Femur (tissue), 1 donor: ENCODE results near the gene ACIN1.
A peak's percentile ranks its signal among the peaks of the same experiment; 100 is the strongest.
"Not testable (repeated sequence)": the region's sequence is repeated elsewhere in the genome, so short reads cannot be mapped to it uniquely, and the experiment has no call there.

Experiments
- DNase-seq: peaks from one replicate; pipeline ENCODE4 v3.0.0-alpha.2; 2017

Gene ACIN1

GRCh38 chr14:23124337-23124954 lies 29.5 kb upstream of the ACIN1 start:
- no peak for DNase-seq

GRCh38 chr14:23123419-23123818 lies 28.5 kb upstream of the ACIN1 start:
- no peak for DNase-seq

DNA sequence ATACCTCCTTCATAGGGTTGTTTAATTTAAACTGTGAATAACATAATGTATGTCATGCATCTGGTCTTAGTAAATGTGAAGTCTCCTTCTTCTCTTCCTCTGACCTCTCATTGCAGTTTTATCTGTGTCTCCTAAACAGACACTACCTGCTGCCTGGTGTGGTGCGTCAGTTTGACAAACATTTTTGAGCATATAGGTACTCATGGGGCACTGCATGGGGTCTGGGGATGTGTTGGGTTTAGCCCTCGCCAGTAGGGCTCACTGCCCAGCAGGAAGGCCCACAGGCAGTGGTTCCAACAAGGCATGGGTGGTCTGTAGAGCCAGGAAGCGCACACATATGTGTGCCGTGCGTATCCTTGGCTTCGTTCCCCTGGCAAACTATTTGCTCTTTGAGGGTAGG lies 27.1 kb upstream of the ACIN1 start:
- DNase-seq = no peak

- peak; percentile 56 for DNase-seq
Measured at GRCh38 chr14:23121361-23121771, 26.4 kb upstream of the ACIN1 start.

DNA sequence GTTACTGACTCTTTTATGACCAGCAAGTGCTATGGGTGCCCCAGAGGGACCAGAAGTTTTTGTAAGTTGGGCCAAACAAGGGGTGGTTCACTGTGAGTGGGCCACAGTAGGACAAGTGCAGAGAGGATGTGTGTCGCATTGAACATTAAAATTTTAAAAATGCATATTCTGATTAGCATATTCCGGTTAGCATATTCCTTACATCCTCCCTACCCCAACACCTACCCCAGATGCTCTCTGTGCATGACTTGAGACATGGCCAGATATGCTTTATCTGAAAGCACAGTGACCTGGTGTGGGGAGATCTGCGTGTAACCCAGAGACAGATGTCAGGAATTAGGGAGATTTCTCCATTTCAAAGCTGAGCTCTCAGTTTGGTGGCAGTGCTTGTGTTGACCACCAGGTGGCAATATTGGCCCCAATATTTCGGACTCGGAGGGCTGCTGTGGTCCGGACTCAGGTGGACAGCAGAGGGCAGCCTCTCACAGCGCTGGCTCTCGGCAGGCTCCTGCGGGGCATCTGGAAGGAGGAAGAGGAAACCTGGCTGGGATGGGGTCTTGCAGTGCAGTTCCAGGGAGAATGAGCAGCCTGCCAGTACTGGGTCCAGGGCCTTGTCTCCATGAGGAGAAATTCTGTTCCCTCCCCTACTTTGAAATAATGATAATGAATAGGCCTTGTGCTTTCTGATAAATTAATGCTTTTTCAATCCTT lies 25.8 kb upstream of the ACIN1 start:
- DNase-seq = peak; percentile 94

- peak; percentile 50 for DNase-seq
Measured at GRCh38 chr14:23119363-23120327, 24.7 kb upstream of the ACIN1 start.

GRCh38 chr14:23118506-23119362 lies 23.8 kb upstream of the ACIN1 start, which contains the start of gene CEBPE:
Gene CEBPE, minus strand, starts transcription at chr14:23119255. Its CDS starts 164 bp downstream, at chr14:23119091.
- DNase-seq = no peak

DNA sequence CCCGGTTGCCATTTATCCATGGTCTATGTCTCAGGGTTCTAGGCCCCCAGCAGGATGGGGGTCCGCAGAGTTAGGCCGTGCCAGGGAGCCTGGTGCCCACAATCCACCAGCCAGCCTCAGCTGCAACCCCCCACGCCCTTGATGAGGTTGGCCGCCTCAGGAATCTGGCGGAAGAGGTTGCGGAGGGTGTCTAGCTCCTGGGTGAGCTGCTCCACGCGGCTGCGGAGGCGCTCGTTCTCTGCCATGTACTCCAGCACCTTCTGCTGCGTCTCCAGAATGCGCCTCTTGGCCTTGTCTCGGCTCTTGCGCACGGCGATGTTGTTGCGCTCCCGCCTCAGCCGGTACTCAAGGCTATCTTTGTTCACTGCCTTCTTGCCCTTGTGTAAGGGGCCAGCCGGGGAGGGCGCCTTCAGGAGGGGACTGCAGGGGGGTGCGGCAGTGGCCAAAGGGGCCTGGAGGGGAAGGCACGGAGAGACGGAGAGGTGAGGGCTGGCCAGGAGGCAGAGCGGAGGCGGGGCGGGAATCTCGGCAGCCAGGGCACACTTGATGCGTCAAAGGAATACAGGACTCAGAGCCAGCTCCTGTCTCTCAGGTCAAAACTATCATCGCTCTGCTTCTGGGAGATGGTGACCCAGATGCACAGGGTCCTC lies 22.6 kb upstream of the ACIN1 start:
- no peak for DNase-seq

DNA sequence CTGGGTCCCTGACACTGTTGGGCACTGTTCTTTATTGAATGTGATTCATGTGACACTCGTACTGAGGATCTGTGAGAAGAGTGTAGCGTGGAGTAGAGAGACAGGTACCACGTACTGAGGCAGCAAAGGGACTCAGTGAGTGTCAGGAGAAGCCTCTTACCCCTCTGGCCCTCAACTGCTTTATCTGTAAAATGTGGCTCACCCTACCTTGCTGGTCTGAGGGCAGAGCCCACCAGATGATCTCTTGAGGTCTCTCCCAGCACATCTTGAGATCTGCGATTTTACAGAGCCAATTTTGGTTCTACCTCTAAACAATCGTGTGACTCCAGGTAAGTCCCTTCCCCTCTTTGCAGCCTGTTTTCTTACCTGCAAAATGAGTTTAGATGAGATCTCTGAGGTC lies 21.0 kb upstream of the ACIN1 start:
- no peak for DNase-seq

- DNase-seq = no peak
Measured at GRCh38 chr14:23115039-23115731, 20.2 kb upstream of the ACIN1 start.

DNA sequence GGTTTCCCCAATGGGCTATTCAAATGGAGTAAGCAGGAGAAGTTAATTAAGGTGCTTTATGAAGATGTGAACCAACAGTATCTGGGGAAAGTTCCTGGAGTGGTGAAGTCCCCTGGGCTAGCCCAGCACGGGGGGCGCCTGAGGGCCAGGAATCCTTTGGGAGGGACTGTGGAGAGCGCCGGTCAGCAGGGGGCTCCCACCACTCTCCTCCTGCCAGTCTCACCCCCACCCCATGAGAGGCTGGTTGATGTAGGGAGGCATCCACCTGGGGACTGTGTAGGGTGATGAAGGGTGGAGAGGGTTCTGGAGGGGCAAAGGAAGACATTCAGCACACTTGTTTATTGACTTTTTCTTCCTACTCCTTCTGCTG lies 19.7 kb upstream of the ACIN1 start:
- no peak for DNase-seq

- no peak for DNase-seq
Measured at GRCh38 chr14:23114120-23114458, 19.2 kb upstream of the ACIN1 start.

- peak; percentile 57 for DNase-seq
Measured at GRCh38 chr14:23113431-23114119, 18.6 kb upstream of the ACIN1 start.

GRCh38 chr14:23112359-23113178 lies 17.6 kb upstream of the ACIN1 start:
- DNase-seq = peak; percentile 53

DNA sequence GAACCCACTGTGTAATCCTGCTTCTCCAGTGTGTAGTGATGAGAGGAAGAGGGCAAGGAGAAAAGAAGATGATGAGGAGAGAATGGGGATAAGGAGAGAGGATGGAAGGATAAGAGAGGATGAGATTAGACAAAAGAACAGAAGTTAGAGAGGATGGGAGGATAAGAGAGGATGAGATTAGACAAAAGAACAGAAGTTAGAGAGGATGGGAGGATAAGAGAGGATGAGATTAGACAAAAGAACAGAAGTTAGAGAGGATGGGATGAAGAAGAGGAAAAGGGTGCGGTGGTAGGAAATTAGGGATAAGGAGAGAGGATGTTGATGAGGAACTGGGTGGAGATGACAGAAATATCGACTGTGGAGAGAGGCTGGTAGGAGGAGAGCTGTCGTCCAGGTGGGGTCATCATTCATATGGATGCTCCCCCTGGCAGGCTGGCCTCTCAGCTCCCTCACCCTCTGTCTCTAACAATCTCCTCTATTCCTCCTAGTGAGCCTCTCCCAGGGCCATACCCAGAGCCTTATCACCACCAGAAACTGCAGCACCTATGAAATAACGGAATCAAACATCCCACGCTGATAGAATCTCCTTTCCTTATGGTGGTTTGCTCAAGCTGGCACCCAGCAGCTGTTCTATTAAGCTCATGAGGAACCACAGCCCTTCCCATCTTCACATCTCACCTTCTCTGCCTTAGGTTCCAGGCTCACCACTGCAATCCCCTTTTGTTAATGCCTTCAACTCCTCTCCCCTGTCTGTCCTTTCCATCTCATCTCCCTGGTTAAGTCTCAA lies 15.8 kb upstream of the ACIN1 start:
- DNase-seq = no peak

DNA sequence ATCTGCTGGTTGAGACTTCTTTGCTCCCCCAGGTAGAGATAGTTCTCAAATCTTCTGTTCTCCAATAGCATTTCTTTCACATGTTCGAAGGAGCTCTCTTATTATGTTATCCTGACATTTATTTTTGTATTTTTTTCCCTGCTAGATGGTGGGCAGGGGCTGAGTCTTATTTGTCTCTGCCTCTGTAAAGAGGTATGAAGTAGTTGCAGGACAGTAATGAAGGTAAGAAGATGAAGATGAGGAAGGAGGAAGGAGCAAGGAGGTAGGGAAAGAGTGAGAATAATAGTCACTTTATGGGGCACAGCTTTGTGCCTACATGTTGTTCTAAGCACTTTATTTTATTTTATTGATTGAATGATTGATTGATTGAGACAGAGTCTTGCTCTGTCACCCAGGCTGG lies 14.8 kb upstream of the ACIN1 start:
- no peak for DNase-seq

DNA sequence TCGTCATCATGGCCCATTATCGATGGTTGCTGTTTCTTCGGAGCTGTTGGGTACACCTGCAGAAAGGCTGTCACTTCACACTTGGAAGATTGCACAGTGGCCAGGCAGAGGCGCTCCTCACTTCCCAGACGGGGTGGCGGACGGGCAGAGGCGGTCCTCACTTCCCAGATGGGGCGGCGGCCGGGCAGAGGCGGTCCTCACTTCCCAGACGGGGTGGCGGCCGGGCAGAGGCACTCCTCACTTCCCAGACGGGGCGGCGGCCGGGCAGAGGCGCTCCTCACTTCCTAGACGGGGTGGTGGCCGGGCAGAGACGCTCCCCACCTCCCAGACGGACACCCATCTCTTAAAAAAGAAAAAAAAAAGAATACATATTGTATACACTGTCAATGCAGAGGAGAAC lies 13.2 kb upstream of the ACIN1 start:
- not testable (repeated sequence) for DNase-seq

GRCh38 chr14:23107620-23108019 lies 12.7 kb upstream of the ACIN1 start:
- DNase-seq = not testable (repeated sequence)

DNA sequence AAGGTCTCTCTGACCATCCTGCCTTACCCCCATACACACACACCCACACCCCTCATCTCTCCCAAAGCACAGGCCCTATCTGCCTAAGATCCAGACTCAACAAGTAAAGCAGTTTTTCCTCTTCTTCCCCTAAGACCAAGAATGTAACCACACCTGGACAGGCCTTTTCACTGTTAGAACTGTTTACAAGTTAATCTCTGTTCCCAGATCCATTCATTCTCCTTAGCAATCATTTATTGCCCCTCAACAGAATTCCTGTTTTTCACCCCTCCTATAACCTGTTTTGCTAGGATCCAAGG lies 11.8 kb upstream of the ACIN1 start:
- no peak for DNase-seq
